ENCODE measurements around the gene GALK1.

Gene GALK1

DNA sequence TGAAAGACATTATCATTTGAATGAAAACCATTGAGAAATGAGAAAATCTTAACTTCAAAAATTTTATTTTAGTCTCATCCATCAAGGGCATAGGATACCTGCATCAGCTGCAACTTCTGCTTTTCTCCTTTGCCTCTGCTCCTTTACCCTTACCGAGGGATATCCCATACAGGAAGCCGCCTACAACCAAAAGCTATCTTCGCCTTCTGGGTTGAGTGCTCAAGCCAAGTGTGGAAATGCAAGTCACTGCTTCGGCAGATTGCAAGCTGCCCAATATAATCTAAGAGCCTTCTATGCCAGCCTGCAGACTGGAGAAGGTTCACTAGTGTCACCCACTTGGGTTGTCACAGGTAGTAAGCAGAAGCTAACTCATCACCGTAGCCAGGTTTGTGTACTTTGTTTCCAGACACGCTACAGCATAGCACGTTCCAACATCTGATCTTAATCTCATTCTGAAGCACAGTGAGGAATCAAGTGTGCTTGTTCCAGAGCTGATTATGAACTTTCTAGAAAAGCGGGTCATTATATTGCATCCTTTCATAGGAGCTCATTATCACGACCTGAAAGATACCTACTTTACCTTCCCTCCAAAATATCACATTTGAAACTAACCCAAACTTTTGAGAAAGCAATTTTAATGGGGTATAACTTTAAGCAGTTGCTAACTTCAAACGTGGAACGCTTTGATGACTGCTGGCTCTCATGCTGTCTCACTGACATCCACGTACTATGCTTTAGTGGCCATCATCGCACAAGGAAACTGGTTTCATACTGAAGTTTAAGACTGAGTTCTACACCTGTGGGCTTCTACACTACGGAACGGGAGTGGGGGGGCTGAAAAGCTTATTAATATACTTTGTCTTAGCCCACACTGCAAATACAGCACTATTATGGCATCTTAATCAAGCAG is 11.6 kb upstream of the GALK1 start:
- TF ChIP-seq, protein P1, sequence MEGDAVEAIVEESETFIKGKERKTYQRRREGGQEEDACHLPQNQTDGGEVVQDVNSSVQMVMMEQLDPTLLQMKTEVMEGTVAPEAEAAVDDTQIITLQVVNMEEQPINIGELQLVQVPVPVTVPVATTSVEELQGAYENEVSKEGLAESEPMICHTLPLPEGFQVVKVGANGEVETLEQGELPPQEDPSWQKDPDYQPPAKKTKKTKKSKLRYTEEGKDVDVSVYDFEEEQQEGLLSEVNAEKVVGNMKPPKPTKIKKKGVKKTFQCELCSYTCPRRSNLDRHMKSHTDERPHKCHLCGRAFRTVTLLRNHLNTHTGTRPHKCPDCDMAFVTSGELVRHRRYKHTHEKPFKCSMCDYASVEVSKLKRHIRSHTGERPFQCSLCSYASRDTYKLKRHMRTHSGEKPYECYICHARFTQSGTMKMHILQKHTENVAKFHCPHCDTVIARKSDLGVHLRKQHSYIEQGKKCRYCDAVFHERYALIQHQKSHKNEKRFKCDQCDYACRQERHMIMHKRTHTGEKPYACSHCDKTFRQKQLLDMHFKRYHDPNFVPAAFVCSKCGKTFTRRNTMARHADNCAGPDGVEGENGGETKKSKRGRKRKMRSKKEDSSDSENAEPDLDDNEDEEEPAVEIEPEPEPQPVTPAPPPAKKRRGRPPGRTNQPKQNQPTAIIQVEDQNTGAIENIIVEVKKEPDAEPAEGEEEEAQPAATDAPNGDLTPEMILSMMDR (IDR thresholded peaks at IDR 0.05): no peak
- TF ChIP-seq ZFX (IDR thresholded peaks at IDR 0.05; ENCODE audit: borderline replicate concordance): no peak
- H3K27ac ChIP-seq: peak overlapping the region; percentile 99

DNA sequence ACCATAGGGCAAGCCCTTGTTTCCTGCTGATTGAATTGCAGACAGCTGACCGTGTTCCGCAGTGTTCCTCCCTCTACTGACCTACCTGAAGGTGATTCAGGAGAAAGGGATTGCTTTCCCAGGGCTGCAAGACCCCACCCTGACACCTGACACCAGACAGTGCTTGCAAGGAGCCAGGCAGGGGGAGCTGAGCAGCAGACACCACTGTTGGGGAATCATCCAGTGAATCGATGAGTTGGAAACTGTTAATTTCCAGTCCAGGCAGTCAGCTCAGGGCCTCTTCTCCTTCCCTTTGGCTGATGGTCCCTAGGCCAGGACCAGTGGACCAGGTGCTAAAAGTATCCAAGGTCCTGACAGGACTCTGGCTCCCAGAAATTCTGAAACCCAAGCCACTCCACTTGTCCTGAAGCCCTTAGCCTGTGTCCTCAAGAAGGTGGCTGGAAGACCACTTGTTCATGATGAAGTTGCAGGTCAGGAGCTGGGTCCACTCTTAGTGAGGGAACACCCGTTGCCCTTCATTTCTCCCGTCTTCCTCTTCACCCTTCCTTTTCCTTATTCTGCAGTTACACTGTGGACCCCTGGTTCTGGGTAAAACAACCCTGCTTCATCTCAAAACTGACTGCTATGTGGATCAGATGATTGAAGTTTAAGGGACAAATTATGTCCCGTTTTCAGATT is 10.1 kb upstream of the GALK1 start:
- TF ChIP-seq, protein P1 (IDR thresholded peaks at IDR 0.05): no peak
- TF ChIP-seq ZFX (IDR thresholded peaks at IDR 0.05; ENCODE audit: borderline replicate concordance): no peak
- peak overlapping the region; percentile 99 for H3K27ac ChIP-seq

DNA sequence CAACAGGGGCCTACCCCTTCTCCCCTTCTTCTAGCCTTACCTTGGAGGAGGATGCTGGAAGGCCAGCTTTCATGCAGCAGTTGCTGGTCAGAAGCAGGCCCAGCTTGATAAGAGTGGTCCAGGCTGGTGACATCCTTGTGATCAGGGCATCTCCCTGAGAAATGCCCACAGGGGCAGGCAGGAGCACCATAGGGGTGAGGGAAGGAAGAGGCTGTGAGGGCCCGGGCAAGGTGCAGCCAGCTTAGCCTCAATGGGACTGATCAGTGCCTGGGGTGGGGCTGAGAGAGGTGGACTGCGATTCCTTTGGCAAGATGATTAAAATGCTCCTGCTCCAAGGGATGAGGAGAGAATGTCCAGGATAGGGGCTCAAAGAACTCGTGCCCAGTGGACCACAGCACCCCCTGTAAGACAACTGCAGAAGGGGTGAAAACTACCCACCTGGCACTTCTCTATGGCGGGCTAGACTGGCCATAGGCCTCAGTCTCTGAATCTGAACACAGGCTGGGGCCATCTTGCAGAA is 9.5 kb upstream of the GALK1 start:
- peak overlapping the region; percentile 99 for H3K27ac ChIP-seq
- no peak for TF ChIP-seq ZFX (IDR thresholded peaks at IDR 0.05; ENCODE audit: borderline replicate concordance)
- TF ChIP-seq, protein P1 (IDR thresholded peaks at IDR 0.05): no peak

DNA sequence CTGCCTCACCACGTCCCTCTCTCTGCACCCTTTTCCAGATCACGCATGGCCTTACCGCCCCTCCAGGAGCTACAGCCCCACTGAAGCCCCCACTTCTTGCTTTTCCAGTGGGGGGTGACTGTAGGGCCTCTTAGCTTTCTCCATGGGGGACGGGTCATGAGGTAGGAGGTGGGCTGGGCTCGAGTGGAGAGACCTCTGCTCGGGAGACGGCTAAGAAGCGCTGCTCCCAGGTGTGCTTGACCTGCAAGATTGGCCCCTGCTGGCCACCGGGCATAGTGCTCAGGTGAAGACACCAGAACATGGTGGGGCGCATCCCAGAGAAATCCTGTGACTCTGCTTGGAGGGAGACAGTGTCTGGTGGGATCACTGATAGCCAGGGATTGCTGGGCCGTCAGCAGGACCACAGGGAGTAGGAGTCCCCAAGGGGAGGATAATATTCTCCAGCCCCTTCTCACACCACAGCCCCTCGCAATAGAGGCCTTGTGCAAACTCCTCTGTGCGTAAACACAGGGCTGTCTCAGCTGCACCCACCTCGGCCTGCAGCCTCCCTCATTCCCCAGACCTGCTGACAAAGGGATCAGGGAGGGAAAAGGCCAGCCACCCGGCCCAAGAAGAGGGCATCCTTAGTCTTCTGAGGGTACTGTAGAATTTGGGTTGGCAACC is 8.9 kb upstream of the GALK1 start:
- no peak for TF ChIP-seq ZFX (IDR thresholded peaks at IDR 0.05; ENCODE audit: borderline replicate concordance)
- TF ChIP-seq, protein P1 (IDR thresholded peaks at IDR 0.05): no peak
- H3K27ac ChIP-seq: no peak overlapping the region

DNA sequence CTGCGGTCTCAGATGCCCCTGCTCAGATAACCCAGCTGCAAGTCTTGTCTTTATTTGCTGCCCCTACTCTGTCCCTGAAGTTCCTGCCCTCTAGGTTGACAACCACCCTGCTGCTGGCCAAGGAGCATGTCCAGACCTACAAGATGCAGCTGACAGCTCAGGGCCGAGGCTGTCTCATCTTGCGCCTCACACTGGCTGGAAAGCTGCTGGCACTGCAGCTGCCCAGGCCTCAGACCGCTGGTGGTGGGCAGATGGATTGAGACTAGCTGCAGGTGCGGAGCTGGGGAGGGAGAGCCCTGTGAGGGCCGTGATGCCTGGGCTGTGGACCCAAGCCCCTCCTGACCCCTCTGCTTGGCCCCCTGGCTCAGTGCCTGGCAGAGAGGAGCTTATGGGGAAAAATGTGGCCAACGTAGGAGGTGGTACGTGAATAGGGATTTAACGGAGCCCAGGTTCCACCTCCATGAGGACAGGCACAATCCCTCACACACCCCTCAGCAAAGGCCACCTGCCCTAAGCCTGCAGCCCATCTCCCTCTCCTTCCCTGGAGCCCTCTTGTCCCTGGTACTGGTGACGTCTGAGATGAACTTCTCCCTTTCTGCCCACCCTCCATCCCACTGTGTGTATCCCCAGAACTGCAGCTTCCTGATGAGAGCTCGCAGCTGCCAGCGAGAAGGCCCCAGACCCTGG is 8.3 kb upstream of the GALK1 start:
- TF ChIP-seq, protein P1 (IDR thresholded peaks at IDR 0.05): no peak
- TF ChIP-seq ZFX (IDR thresholded peaks at IDR 0.05; ENCODE audit: borderline replicate concordance): no peak
- H3K27ac ChIP-seq: no peak overlapping the region

DNA sequence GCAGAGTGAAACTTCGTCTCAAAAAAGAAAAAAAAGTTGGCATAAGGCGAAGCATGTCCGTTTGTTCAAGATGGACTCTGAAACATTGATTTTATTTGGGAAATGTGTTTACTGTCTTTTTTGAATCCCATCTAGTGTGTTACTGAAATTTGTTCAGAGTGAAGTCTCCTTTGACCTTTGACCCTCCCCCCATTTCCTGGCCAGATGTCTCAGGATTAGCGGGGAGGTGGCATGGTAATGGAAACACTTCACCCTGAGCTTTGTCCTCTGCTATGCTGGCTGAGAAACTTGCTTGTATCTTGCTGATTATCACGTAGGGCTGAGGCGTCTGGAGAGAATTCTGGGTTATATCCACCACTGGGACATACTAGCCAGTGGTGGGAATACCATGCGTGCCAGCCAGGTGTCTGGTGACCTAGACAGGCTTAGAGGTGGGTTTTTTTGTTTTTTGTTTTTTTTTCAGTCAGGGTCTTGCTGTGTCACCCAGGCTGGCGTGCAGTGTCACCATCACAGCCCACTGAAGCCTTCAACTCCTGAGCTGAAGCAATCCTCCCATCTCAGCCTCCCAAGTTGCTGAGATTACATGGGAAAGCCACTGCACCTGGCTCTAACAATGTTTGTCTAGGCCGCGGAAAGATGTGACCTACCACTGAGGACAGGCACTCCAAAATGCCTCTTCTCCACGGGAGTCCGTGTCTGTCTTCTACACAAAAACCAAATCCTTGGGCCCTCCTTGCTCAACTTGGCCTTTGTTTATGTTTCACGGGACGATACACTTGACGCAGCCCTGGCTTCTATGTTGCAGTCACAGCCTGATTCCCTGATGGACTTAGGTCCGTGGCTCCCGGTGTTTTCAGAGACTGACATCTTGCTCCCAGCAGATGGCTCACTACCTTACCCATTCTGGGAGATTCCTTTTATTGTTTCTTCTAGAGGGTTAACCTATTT is 6.6 kb upstream of the GALK1 start:
- no peak overlapping the region for H3K27ac ChIP-seq
- TF ChIP-seq, protein P1 (IDR thresholded peaks at IDR 0.05): peak; percentile 37; the same call in 1 of the 2 replicates
- TF ChIP-seq ZFX (IDR thresholded peaks at IDR 0.05; ENCODE audit: borderline replicate concordance): no peak

Data from 22Rv1 (cell line).